Measurements from ENCODE around the gene LAMA4.
A peak's percentile ranks its signal among the peaks of the same experiment; 100 is the strongest.

The LAMA4 gene, protein sequence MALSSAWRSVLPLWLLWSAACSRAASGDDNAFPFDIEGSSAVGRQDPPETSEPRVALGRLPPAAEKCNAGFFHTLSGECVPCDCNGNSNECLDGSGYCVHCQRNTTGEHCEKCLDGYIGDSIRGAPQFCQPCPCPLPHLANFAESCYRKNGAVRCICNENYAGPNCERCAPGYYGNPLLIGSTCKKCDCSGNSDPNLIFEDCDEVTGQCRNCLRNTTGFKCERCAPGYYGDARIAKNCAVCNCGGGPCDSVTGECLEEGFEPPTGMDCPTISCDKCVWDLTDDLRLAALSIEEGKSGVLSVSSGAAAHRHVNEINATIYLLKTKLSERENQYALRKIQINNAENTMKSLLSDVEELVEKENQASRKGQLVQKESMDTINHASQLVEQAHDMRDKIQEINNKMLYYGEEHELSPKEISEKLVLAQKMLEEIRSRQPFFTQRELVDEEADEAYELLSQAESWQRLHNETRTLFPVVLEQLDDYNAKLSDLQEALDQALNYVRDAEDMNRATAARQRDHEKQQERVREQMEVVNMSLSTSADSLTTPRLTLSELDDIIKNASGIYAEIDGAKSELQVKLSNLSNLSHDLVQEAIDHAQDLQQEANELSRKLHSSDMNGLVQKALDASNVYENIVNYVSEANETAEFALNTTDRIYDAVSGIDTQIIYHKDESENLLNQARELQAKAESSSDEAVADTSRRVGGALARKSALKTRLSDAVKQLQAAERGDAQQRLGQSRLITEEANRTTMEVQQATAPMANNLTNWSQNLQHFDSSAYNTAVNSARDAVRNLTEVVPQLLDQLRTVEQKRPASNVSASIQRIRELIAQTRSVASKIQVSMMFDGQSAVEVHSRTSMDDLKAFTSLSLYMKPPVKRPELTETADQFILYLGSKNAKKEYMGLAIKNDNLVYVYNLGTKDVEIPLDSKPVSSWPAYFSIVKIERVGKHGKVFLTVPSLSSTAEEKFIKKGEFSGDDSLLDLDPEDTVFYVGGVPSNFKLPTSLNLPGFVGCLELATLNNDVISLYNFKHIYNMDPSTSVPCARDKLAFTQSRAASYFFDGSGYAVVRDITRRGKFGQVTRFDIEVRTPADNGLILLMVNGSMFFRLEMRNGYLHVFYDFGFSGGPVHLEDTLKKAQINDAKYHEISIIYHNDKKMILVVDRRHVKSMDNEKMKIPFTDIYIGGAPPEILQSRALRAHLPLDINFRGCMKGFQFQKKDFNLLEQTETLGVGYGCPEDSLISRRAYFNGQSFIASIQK (N-terminal part only)

GRCh38 chr6:112253841-112254816 lies at the start of gene LAMA4:
LAMA4 (minus strand) TSS chr6:112254567; CDS start chr6:112254150, 417 bp downstream.
- DNase-seq = peak in 1 of 6 experiments; percentile 2

- no peak for DNase-seq
Measured at GRCh38 chr6:112302142-112302705, 47.9 kb upstream of the LAMA4 start.

DNA sequence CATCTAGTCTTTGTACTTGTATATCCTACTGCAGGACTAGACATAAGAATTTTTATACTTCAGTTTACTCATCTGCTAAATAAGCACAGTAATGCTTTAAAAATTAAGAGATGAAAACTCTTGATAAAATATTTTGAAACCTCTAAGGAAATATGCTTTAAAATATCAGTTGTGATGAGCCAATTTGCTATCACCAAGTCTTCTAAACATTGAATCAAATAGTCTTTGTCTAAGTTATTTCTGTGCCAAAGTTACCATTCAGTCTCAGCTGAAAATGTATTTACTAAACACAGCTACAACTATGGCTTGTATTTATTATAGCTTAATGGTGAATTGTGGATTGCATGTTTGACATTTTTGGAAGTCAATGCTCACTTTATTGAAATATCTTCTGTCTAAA lies 46.5 kb upstream of the LAMA4 start:
- no peak for DNase-seq

GRCh38 chr6:112298816-112299281 lies 44.5 kb upstream of the LAMA4 start:
- no peak for DNase-seq

DNA sequence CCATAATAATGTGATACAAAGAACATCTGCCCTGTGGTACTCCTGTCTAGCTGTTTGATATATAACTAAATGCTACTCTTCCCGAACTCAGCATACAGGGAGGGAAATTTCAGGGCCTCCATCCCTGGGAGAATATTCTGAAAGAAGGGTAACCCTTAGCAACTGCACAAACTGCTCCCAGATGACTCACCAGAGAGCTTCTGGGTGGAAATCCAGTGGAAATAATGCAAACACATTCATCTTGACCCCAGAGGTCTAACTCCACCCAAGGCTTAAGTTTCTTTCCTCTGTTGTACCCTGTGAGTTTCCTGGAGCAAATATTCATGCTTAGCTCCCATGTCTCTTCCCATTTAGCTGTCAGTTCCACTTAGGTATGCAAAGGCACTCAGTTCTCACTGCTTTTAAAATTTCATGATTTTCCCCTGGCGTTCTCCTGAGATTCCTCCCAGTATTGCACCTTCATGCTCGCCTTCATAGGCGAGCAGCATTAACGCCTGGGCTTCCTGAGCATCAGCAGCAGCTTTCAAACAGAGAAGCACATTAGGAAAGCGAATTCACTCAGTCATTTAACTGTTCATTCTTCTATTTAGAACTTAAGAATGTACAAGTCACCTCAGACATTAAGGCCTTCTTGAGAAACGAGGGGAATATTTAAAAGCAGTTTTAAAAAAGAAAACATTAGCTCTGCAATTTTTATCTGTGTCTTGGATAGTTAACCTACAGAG lies 43.8 kb upstream of the LAMA4 start:
- DNase-seq = no peak

DNA sequence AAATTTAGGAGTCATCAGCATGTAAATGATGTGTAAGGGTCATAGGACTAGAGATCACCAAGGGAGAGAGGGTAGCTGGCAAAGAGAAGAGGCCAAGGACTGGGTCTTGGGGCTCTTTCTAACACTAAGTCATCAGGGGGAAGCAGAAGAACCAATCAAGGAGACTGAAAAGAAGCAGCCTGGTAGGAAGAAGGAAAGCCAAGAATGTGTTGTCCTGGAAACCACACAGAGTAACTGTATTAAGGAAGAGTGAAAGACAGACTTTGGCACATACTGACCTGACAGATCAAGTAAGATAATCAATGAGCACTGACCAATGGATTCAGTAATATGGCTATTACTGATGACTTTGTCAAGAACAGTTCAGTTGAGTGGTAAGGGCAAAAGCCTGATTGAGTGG lies 42.3 kb upstream of the LAMA4 start:
- DNase-seq = no peak

- no peak for DNase-seq
Measured at GRCh38 chr6:112296122-112296521, 41.8 kb upstream of the LAMA4 start.

GRCh38 chr6:112291161-112291762 lies 36.9 kb upstream of the LAMA4 start:
- DNase-seq = no peak

GRCh38 chr6:112289038-112289566 lies 34.7 kb upstream of the LAMA4 start:
- no peak for DNase-seq

GRCh38 chr6:112288475-112288874 lies 34.1 kb upstream of the LAMA4 start:
- no peak for DNase-seq

- DNase-seq = no peak
Measured at GRCh38 chr6:112287577-112288225, 33.3 kb upstream of the LAMA4 start.

DNA sequence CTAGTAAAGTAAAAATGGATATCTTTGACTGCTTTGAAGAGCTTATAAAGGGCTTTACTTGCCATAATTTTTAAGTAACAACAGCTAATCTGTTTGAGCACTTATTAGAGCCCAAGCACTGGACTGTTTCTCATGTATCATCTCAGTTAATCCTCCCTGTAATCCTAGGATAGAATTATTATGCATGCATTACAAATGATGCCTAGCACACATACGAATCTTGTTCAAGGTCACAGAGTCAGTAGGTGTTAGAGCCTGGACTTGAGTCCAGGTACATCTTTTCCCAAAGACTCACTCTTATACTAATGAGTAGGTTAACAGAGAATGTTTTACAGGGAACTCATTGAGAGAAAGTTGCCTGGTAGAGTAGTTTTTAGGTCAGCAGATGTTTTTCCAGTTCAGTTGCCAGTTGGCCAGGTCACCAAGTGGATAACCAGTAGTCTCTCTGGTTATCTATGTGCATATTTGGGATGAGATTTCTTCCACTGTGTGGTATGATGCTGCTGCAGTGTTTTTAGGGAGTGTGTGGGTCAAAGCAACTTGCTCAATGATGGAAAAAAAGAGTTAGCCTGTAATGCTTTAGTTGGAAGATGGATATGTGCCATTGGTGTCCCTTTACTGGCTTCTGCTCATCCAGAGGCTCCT lies 32.3 kb upstream of the LAMA4 start:
- no peak for DNase-seq

- peak in 1 of 6 experiments; percentile 3 for DNase-seq
Measured at GRCh38 chr6:112286010-112286409, 31.6 kb upstream of the LAMA4 start.

- no peak for DNase-seq
Measured at GRCh38 chr6:112284603-112285002, 30.2 kb upstream of the LAMA4 start.

GRCh38 chr6:112283621-112284020 lies 29.3 kb upstream of the LAMA4 start:
- no peak for DNase-seq

DNA sequence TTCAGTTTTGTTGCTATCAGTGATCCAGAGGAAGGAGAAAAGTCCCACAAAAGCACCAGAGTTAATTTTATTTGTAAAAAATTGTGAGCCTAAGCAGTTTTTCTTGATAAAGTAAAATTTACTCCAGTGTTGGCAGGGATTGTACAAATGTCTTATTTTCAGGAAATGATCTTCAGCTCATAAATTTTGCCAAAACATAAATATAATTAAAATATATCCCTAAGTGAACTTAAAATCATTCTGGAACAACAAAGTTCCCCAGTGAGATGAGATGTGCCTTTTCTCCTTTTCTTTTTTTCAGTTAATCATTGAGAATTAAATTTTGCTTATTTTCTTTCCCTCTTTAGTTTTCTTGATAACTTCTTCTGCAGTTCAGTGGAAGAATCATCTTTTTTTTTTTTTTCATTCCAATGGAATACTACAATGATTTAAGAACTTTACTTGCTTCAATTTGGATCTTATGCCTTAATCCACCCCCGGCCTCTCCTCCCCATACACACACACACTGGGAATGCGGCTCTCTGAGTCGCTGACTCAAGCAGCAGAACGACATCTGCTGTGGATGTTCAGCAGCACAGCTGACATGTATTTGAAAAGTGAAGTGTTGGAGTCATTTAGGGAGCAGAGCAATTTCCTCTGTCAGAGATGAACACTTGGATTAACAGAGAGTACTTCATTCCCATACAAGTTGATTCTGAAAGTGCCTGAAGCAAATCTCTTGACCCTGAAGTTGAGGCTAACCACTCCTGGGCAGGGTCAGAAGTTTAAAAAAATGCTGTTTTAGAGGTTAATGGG lies 27.7 kb upstream of the LAMA4 start:
- DNase-seq = no peak

DNA sequence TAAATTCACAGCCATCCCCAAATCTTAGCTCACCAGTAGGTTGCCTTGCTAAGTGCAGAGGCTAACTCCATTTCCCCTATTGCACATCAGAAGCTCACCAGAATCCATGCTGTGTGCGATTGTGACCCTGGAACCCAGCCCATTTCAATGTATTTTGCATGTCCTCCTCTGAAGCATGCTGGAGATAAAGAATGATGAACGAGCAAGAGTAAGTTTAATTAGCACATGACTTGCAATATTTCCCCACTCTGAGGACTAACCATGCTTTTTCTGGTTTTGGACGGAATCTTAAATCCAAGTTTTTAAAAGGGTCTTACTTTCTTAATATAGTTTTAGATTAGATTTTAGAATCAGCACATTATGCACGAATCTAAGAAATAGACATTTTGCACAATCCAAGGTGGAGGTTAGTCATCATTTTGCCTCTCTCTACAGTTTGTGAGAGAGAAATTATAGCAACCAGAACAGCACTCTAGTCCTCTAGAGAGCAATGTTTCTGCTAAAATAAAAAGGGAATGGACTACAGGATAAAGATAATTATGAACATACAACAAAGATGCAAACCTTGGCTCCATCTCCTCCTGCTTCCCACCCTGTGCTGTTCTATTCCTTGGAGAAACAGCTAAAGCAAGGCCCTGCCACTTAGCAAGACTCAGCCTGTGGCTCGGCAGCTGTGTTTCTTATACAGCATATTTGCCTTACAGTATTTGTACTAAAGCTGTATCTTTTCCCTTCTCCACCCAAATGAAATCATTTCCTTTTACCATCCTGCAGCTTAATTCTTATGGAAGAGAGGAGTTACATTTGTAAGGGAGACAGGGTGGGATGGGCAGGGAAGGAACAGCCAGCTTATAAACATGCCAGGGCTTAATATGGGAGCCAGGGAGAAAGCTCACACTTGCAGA lies 24.9 kb upstream of the LAMA4 start:
- DNase-seq = no peak

Data from stimulated activated naive CD4-positive, alpha-beta T cell (primary cell).